A673 (cell line): ENCODE results near the gene PRKCA. TPM values are rescaled to one million over a fixed set of nuclear protein-coding genes. Genes with fewer than 3 reads are reported as not detected.

Source experiments
- BruUV-seq: library from RNA; stranded (reverse); fragments of 400-500 nt; replicated peaks from 2 replicates; lab custom pipeline; 2021; lab: Mats Ljungman, UMichigan
- CTCF ChIA-PET: fragments of 300-600 bp; sonication (Branson Sonifier 250); formaldehyde crosslinking; loops from one replicate; lab custom pipeline; 2022; ENCODE audit warnings: antibody characterized with exemption; lab: Charles Lee
- POLR2A ChIA-PET: fragments of 300-600 bp; sonication (Branson Sonifier 250); formaldehyde crosslinking; loops from one replicate; lab custom pipeline; 2022; ENCODE audit warnings: antibody characterized with exemption; ENCODE audit not compliant: low non-redundant PET; lab: Charles Lee
- DNase-seq: peaks from one replicate; pipeline ENCODE4 v3.0.0-alpha.2; 2015; ENCODE audit warnings: low spot score
- H3K27ac ChIP-seq: fragments of 200-600 bp; sonication (generic); 2 replicates; pipeline ENCODE4 v1.5.1; 2016; ENCODE audit warnings: mixed run types, low read depth, mild to moderate bottlenecking, mixed read lengths, antibody characterized with exemption, low read length; ENCODE audit not compliant: poor library complexity, severe bottlenecking
- H3K27me3 ChIP-seq: fragments of 200-600 bp; sonication (generic); replicated peaks from 2 replicates; pipeline ENCODE4 v1.6.1; 2017; ENCODE audit warnings: mixed run types, low read depth, mild to moderate bottlenecking, mixed read lengths, antibody characterized with exemption, low read length; ENCODE audit not compliant: insufficient read depth, poor library complexity
- H3K36me3 ChIP-seq: fragments of 200-600 bp; sonication (generic); 2 replicates; pipeline ENCODE4 v1.6.1; 2016; ENCODE audit warnings: mixed run types, mild to moderate bottlenecking, mixed read lengths, antibody characterized with exemption, low read length; ENCODE audit not compliant: insufficient read depth, poor library complexity, severe bottlenecking
- H3K4me1 ChIP-seq: fragments of 200-600 bp; sonication (generic); 2 replicates; pipeline ENCODE4 v1.6.1; 2017; ENCODE audit warnings: mixed run types, mild to moderate bottlenecking, mixed read lengths, antibody characterized with exemption, low read length; ENCODE audit not compliant: insufficient read depth, poor library complexity, severe bottlenecking
- H3K4me3 ChIP-seq: fragments of 200-600 bp; sonication (generic); 2 replicates; pipeline ENCODE4 v1.5.1; 2016; ENCODE audit warnings: low read depth, mixed run types, mild to moderate bottlenecking, mixed read lengths, low read length; ENCODE audit not compliant: poor library complexity, severe bottlenecking
- H3K9me3 ChIP-seq: fragments of 200-600 bp; sonication (generic); 2 replicates; pipeline ENCODE4 v1.6.1; 2016; ENCODE audit warnings: mixed run types, low read depth, mild to moderate bottlenecking, mixed read lengths, antibody characterized with exemption, low read length; ENCODE audit not compliant: poor library complexity, severe bottlenecking
- EZH2 ChIP-seq: fragments of 200-600 bp; sonication (generic); IDR thresholded peaks from 2 replicates; pipeline ENCODE4 v1.6.1; 2017; ENCODE audit warnings: borderline replicate concordance, low read depth, mild to moderate bottlenecking, mixed read lengths, antibody characterized with exemption, low read length; ENCODE audit not compliant: poor library complexity, severe bottlenecking
- intact Hi-C: fragments of 100-400 bp; cut with micrococcal nuclease; formaldehyde crosslinking; loops from one replicate; pipeline ENCODE4 v1.10.0; 2022; ENCODE audit not compliant: unreplicated experiment
- total RNA-seq: library from RNA; stranded (reverse); gene quantifications from 2 replicates; pipeline ENCODE4 v1.2.3, GENCODE V29; 2021
- TF ChIP-seq, protein P1 (sequence below): fragments of 300-800, 200-600 bp; sonication (generic); conservative IDR thresholded peaks from 2 replicates; pipeline ENCODE4 v1.5.1; 2017; ENCODE audit warnings: low read depth, mild to moderate bottlenecking, antibody characterized with exemption, low read length, moderate library complexity, mixed read lengths

The PRKCA gene
- total RNA-seq, 1 experiment from 2014 or later, result 16.3 TPM

DNA sequence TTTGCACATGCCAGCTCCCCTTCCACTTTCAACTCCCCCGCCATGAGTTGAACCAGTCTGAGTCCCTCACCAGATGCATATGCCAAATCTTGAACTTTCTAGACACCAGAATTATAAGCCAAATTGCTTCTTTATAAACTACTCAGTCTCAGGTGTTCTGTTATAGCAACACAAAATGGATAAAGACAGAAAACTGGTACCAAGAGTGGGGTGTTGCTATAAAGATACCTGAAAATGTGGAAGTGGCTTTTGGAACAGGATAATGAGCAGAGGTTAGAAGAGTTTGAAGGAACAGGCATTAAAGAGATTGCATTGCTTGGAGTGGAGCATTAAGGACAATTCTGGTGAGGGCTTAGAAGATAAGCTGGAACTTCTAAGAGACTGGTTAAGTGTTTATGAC, 515.3 kb downstream of the PRKCA start:
- BruUV-seq, result no TSS peak
- Histone ChIP-seq H3K27ac (no peak overlapping the region), H3K4me3 (no peak overlapping the region), H3K4me1 (no peaks in the 10 kb centered on the region), H3K27me3 (no peaks in the 10 kb centered on the region), H3K9me3 (peaks cover 5% of the 10 kb centered on the region), H3K36me3 (no peaks in the 10 kb centered on the region)
- CTCF ChIA-PET, result no interaction called here
- POLR2A ChIA-PET, result no interaction called here
- intact Hi-C loops, result no loop called here
- TF ChIP-seq EZH2, result no peak
- TF ChIP-seq, protein P1, sequence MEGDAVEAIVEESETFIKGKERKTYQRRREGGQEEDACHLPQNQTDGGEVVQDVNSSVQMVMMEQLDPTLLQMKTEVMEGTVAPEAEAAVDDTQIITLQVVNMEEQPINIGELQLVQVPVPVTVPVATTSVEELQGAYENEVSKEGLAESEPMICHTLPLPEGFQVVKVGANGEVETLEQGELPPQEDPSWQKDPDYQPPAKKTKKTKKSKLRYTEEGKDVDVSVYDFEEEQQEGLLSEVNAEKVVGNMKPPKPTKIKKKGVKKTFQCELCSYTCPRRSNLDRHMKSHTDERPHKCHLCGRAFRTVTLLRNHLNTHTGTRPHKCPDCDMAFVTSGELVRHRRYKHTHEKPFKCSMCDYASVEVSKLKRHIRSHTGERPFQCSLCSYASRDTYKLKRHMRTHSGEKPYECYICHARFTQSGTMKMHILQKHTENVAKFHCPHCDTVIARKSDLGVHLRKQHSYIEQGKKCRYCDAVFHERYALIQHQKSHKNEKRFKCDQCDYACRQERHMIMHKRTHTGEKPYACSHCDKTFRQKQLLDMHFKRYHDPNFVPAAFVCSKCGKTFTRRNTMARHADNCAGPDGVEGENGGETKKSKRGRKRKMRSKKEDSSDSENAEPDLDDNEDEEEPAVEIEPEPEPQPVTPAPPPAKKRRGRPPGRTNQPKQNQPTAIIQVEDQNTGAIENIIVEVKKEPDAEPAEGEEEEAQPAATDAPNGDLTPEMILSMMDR, result no peak
- DNase-seq, result no peak

DNA sequence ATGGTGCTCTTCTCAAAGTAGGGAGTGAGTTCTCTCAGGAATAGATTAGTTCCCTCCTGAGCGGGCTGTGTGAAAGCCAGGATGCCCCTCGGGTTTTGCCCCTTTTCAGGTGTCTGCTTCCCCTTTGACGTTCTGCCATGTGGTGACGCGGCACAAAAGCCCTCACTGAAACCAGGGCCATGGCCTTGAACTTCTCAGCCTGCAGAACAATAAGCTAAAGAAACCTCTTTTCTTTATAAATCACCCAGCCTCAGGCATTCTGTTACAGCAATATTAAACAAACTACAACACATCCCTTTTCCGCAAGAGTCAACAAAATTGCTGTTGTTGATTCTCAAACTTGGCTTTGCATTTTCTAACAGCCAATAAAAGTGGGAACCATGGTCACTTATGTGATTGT, 517.1 kb downstream of the PRKCA start:
- H3K36me3 ChIP-seq, result no peaks in the 10 kb centered on the region
- H3K4me3 ChIP-seq, result no peak overlapping the region
- ChIA-PET CTCF (no interaction called here), POLR2A (interaction anchor here (0.6 kb wide), 1 partner anchor 269 kb away, joined by 3 read pairs; no protein-coding TSS in a partner anchor)
- intact Hi-C loops, result no loop called here
- no TSS peak for BruUV-seq
- no peaks in the 10 kb centered on the region for H3K4me1 ChIP-seq
- peaks cover 5% of the 10 kb centered on the region for H3K9me3 ChIP-seq
- TF ChIP-seq, protein P1, result no peak
- TF ChIP-seq EZH2, result no peak
- no peak overlapping the region for H3K27ac ChIP-seq
- H3K27me3 ChIP-seq, result no peaks in the 10 kb centered on the region
- DNase-seq, result no peak

DNA sequence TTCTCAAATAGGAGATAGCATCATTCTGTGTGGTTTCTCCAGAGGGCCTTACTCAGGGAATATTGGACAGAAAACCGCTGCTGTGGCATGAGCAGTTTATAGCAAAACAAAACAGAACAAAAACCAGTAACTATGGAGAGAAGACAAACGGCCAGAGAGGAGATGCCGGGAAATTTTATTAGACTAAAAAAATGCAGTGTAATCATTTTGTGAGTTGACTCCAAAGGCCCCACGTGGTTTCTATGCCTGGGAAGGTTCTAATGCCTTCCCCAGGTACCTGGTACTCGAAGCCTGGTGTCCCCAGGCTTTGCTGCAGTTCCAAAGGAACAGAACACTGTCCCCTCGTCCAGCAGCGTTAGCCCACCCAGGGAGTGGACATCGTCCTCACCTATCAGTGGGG, 519.6 kb downstream of the PRKCA start:
- Histone ChIP-seq H3K27me3 (no peaks in the 10 kb centered on the region), H3K4me3 (no peak overlapping the region), H3K27ac (no peak overlapping the region), H3K36me3 (no peaks in the 10 kb centered on the region), H3K4me1 (peaks cover 6% of the 10 kb centered on the region), H3K9me3 (peaks cover 5% of the 10 kb centered on the region)
- no TSS peak for BruUV-seq
- CTCF ChIA-PET, result no interaction called here
- POLR2A ChIA-PET, result no interaction called here
- intact Hi-C loops, result no loop called here
- no peak for DNase-seq
- TF ChIP-seq, protein P1, result no peak
- TF ChIP-seq EZH2, result no peak
